Measurements from ENCODE around the gene TMEM208. TPM values are rescaled to one million over a fixed set of nuclear protein-coding genes. Genes with fewer than 3 reads are reported as not detected.
A peak's percentile ranks its signal among the peaks of the same experiment; 100 is the strongest.

Gene TMEM208
- total and polyA plus RNA-seq, 2 of the 8 experiments (the other 6 are each of a cell fraction or from before 2014, with no cell fraction given), result 37.7 to 100.0 TPM

DNA sequence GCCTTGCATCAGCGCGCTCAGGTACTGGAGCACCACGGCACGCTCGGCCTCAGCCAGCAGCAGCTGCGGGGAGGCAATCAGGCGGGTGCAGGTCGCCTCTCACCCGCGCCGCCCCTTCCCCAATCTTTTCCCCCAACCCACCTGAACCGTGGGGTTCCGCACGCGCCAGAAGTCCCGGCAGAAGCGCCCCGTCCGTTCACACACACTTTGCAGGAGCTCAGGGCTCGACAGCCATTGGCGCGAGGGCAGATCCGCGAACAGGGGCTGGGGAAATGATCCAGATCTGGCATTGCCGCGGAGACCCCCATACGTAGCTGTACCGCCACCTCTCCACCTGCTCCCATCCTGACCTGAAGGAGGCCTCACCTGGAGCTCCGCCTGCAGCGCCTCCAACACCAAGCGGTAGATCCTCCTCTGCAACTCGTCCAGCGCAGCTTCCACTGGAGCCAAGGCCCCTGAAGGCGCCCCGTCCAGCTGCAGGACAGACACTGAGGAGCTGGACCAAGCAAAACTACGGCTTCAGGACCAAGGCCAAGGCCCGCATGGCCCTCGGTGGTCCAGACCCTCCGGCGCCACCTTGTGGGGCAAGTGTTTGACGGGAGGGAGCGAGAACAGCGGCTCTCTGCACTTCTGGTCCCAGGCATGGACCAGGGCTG is 41.8 kb upstream of the TMEM208 start:
- peak; percentile 77 to 97 for DNase-seq (ENCODE audit: low read depth in 1 of 2, low spot score in 2 of 2)
- H3K18ac ChIP-seq (ENCODE audit: extremely low read depth, low read length), result no peak overlapping the region
- POLR2A ChIA-PET (ENCODE audit: partially characterized antibody), result interaction anchor here (0.6 to 4.0 kb wide), 13 partner anchors 11 to 251 kb away, joined by 3 to 19 read pairs (median 4); partner anchors contain the start of genes HSF4 and NOL3
- H2AK5ac ChIP-seq (ENCODE audit: low read depth, low read length), result no peak overlapping the region
- H3K4ac ChIP-seq (replicated peaks; ENCODE audit: insufficient read length, low read depth, low read length), result no peak overlapping the region
- H3K4me2 ChIP-seq (ENCODE audit: insufficient read depth in 1 of 2, low read depth in 2 of 2, low read length in 2 of 2), result peak overlapping the region; percentile 67 to 92
- no peaks in the 10 kb centered on the region; a peak in 1 of 8 replicates for H3K36me3 ChIP-seq (ENCODE audit: control insufficient read depth in 2 of 4, insufficient read depth in 4 of 4, low read length in 3 of 4)
- 0 out of 2 replicates have a peak overlapping the region, but pooled peaks have one; percentile 89 for H4K8ac ChIP-seq (ENCODE audit: extremely low read depth, insufficient read depth, low read length)
- no peak overlapping the region for H3K14ac ChIP-seq (ENCODE audit: insufficient read length)
- peaks cover 13% of the 10 kb centered on the region; the same call in 1 of the 2 replicates for H3K23me2 ChIP-seq (ENCODE audit: low read depth, low read length)
- peak overlapping the region in 3 of 4 experiments; percentile 84 to 90 (median 86); a peak in 3 of 8 replicates for H3K4me3 ChIP-seq (ENCODE audit: extremely low read depth in 1 of 4, insufficient read depth in 2 of 4, low read depth in 3 of 4, low read length in 4 of 4)
- 10% methylated on average over 31 of the region's 43 CpGs; no CpG with 5 or more reads in 1 of the 2 experiments for WGBS, 2 experiments (ENCODE audit: extremely low coverage in 1 of 2, insufficient coverage in 1 of 2, insufficient read length in 1 of 2, insufficient replicate concordance in 2 of 2, low coverage in 1 of 2, low lambda C conversion rate in 2 of 2, missing lambda C conversion rate in 1 of 2)
- no peak overlapping the region for H3K23ac ChIP-seq (ENCODE audit: insufficient read length)
- no peak overlapping the region for H2AFZ ChIP-seq (ENCODE audit: low read length)
- no peak overlapping the region for H4K5ac ChIP-seq (ENCODE audit: insufficient read length, low read depth, low read length)
- H4K91ac ChIP-seq (replicated peaks; ENCODE audit: insufficient read length, low read length), result no peak overlapping the region
- no peak overlapping the region for H2BK12ac ChIP-seq (ENCODE audit: low read depth, low read length)
- H3K27ac ChIP-seq (ENCODE audit: low read depth, low read length), result no peak overlapping the region
- peaks cover 0 to 17% (median 10%) of the 10 kb centered on the region in 4 experiments; a peak in 5 of 7 replicates for H3K4me1 ChIP-seq (replicated peaks in 1 of 4; ENCODE audit: control insufficient read depth in 3 of 4, insufficient read depth in 4 of 4, low read length in 3 of 4)
- H2BK15ac ChIP-seq (ENCODE audit: low read length), result no peak overlapping the region
- peak; percentile 72 for FAIRE-seq
- H3K9ac ChIP-seq (replicated peaks in 1 of 4; ENCODE audit: extremely low read depth in 1 of 4, low read depth in 3 of 4, low read length in 3 of 4), result no peak overlapping the region
- no peak overlapping the region; the same call in 1 of the 2 replicates for H2BK5ac ChIP-seq (ENCODE audit: low read depth, low read length)
- CTCF ChIA-PET (ENCODE audit: partially characterized antibody), result interaction anchor here (0.5 to 9.3 kb wide), 34 partner anchors 9 to 458 kb away, joined by 3 to 151 read pairs (median 4); partner anchors contain the start of genes B3GNT9, CES3, ELMO3 and FBXL8
- H2BK120ac ChIP-seq (replicated peaks; ENCODE audit: low read depth, low read length), result no peak overlapping the region
- peaks cover 0 to 5% of the 10 kb centered on the region in 2 experiments; a peak in 1 of 4 replicates for H3K79me2 ChIP-seq (ENCODE audit: control insufficient read depth in 1 of 2, insufficient read depth in 2 of 2, low read length in 2 of 2)
- no peaks in the 10 kb centered on the region for H3K79me1 ChIP-seq (ENCODE audit: low read depth, low read length)
- H2BK20ac ChIP-seq (ENCODE audit: low read length), result no peak overlapping the region
- peaks cover 2 to 20% of the 10 kb centered on the region in 2 experiments for H4K20me1 ChIP-seq (replicated peaks in 1 of 2; ENCODE audit: control insufficient read depth in 1 of 2, insufficient read depth in 2 of 2, low read length in 2 of 2)
- peaks cover 8 to 32% (median 19%) of the 10 kb centered on the region in 4 experiments for H3K27me3 ChIP-seq (replicated peaks in 1 of 4; ENCODE audit: control insufficient read depth in 3 of 4, extremely low read depth in 1 of 4, insufficient read depth in 3 of 4, low read length in 3 of 4)
- no peaks in the 10 kb centered on the region for H3K9me3 ChIP-seq (ENCODE audit: insufficient read depth in 2 of 2, low read depth in 1 of 2, low read length in 1 of 2)
- H3K56ac ChIP-seq (replicated peaks; ENCODE audit: insufficient read length, low read depth, low read length), result no peak overlapping the region
- TF ChIP-seq TBP (IDR thresholded peaks at IDR 0.05; ENCODE audit: low read depth, low read length), result peak; percentile 61; the same call in 1 of the 2 replicates
